RWPE2 (cell line): ENCODE measurements around the gene RBBP8NL.

Source experiments
- ATAC-seq: fragments of 200-7000 bp; cut with Tn5 transposase; 3 replicates; pipeline ENCODE4 v1.9.1; 2021; ENCODE audit warnings: low read depth
- DNase-seq: peaks from one replicate; pipeline ENCODE4 v3.0.0-alpha.2; 2020; ENCODE audit warnings: low spot score
- H3K27ac ChIP-seq: fragments of 450-650 bp; 2 replicates; pipeline ENCODE4 v1.5.1; 2017; ENCODE audit warnings: mild to moderate bottlenecking; ENCODE audit not compliant: poor library complexity, severe bottlenecking
- H3K27me3 ChIP-seq: fragments of 250-450 bp; sonication (Bioruptor Pico); 2 replicates; pipeline ENCODE4 v1.5.1; 2021; ENCODE audit warnings: mild to moderate bottlenecking, moderate library complexity; ENCODE audit not compliant: insufficient read depth, poor library complexity, severe bottlenecking
- H3K36me3 ChIP-seq: fragments of 250-450 bp; sonication (Bioruptor Pico); 2 replicates; pipeline ENCODE4 v1.5.1; 2020; ENCODE audit warnings: low read depth, mild to moderate bottlenecking, moderate library complexity
- H3K4me1 ChIP-seq: fragments of 250-450 bp; sonication (Bioruptor Pico); 2 replicates; pipeline ENCODE4 v1.5.1; 2021; ENCODE audit warnings: mild to moderate bottlenecking, moderate library complexity; ENCODE audit not compliant: insufficient read depth, poor library complexity, severe bottlenecking
- H3K4me3 ChIP-seq: fragments of 250-450 bp; sonication (Bioruptor Pico); 2 replicates; pipeline ENCODE4 v1.5.1; 2021; ENCODE audit warnings: mild to moderate bottlenecking, moderate library complexity; ENCODE audit not compliant: severe bottlenecking
- H3K9me3 ChIP-seq: fragments of 250-450 bp; sonication (Bioruptor Pico); 2 replicates; pipeline ENCODE4 v1.5.1; 2021; ENCODE audit warnings: mild to moderate bottlenecking, moderate library complexity; ENCODE audit not compliant: severe bottlenecking
- TF ChIP-seq, protein P1 (sequence below): fragments of 450-650 bp; IDR thresholded peaks from one replicate; pipeline ENCODE4 v1.5.1; 2017; ENCODE audit warnings: mild to moderate bottlenecking, moderate library complexity; ENCODE audit not compliant: poor library complexity, severe bottlenecking

RBBP8NL gene

DNA sequence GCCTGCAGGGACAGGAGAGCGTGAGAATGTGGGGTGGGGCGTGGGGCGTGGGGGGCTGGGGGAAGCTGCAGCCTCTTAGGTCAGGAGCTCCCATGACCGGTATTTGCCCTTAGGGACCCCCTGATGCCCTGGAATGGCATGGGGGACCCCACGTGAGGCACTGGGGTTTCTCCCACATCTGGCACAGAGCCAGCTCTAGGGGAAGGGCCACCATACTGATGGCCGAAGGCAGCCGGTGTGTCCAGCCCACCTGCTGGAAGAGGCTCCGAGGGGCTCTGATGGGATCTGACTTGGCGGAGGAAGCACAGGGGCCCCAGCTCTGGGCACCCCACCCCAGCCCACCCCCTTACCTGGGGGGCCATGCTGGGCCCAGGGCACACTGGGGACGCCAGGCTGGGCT is 37.7 kb upstream of the RBBP8NL start:
- no peak overlapping the region for H3K4me3 ChIP-seq
- peaks cover 38% of the 10 kb centered on the region for H3K27me3 ChIP-seq
- TF ChIP-seq, protein P1, sequence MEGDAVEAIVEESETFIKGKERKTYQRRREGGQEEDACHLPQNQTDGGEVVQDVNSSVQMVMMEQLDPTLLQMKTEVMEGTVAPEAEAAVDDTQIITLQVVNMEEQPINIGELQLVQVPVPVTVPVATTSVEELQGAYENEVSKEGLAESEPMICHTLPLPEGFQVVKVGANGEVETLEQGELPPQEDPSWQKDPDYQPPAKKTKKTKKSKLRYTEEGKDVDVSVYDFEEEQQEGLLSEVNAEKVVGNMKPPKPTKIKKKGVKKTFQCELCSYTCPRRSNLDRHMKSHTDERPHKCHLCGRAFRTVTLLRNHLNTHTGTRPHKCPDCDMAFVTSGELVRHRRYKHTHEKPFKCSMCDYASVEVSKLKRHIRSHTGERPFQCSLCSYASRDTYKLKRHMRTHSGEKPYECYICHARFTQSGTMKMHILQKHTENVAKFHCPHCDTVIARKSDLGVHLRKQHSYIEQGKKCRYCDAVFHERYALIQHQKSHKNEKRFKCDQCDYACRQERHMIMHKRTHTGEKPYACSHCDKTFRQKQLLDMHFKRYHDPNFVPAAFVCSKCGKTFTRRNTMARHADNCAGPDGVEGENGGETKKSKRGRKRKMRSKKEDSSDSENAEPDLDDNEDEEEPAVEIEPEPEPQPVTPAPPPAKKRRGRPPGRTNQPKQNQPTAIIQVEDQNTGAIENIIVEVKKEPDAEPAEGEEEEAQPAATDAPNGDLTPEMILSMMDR: no peak
- no peaks in the 10 kb centered on the region for H3K9me3 ChIP-seq
- ATAC-seq (no peak), DNase-seq (no peak)
- H3K4me1 ChIP-seq: no peaks in the 10 kb centered on the region
- no peaks in the 10 kb centered on the region for H3K36me3 ChIP-seq
- no peak overlapping the region for H3K27ac ChIP-seq

GRCh38 chr20:62464425-62464770 is 37.1 kb upstream of the RBBP8NL start:
- no peaks in the 10 kb centered on the region for H3K9me3 ChIP-seq
- no peak overlapping the region for H3K27ac ChIP-seq
- ATAC-seq (no peak), DNase-seq (no peak)
- H3K36me3 ChIP-seq: no peaks in the 10 kb centered on the region
- H3K27me3 ChIP-seq: peaks cover 33% of the 10 kb centered on the region
- no peaks in the 10 kb centered on the region for H3K4me1 ChIP-seq
- H3K4me3 ChIP-seq: no peak overlapping the region
- TF ChIP-seq, protein P1: no peak

DNA sequence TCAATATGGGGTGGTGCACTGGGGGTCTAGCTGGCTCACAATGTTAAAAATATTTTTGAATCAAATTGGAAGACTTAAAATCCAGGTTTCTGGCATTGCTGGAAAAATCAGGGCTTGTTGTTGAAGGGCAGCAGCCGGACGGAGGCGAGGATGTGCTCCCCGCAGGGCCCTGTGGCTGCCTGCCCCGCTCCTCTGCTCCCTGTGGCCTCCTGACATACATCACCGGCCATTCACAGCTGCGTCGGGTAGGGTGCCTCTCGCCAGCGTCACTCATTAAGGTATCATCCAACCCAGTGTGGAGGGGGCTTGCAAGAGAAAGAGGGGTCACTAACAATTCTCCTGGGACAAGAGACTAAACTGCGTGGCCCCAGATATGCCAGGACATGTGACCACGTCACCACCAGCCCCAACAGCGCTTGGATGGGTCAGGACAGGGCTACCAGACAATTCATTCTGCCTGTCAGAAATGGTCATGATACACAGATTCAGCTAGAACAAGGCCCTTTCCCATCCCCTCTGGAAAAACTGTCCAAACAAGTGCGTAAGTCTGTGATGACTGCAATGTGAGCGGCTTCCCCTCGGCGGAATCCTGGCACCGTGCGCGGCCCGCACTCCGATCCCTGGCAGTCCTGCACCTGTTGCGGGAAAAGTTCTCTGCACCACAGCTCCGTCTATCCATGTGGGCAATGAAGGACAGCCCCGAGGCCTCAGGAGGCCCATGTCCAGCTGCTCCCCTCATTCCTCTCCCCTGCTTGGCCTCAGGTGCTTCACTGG is 36.5 kb upstream of the RBBP8NL start:
- peaks cover 27% of the 10 kb centered on the region for H3K27me3 ChIP-seq
- H3K9me3 ChIP-seq: no peaks in the 10 kb centered on the region
- no peak overlapping the region for H3K27ac ChIP-seq
- TF ChIP-seq, protein P1: no peak
- ATAC-seq (no peak), DNase-seq (no peak)
- no peak overlapping the region for H3K4me3 ChIP-seq
- no peaks in the 10 kb centered on the region for H3K4me1 ChIP-seq
- no peaks in the 10 kb centered on the region for H3K36me3 ChIP-seq

DNA sequence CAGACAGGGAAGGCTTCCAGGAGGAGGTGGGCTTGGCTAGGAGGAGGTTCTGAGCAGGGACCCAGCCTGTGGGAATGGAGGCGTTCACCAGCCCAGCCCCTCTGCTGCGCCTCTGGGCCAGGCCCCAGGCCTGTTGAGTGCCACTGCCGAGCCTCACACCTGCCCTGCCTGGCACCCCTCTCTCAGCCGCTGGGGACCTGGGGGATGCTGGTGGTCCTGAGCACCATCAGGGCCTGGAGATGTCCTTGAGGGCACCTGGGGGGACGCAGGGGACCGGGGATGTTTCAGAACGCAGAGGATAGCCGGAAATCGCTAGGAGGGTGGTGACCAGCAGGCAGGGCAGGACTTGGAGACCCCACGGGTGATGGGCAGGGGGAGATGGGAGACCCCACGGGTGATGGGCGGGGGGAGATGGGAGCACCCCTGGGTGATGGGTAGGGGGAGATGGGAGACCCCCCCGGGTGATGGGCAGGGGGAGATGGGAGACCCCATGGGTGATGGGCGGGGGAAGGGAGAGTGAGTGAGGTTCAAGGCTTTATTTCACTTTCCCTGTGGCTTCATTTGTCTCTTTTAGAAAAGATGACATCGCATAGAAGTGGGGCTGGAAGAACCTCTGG is 35.7 kb upstream of the RBBP8NL start:
- Histone ChIP-seq H3K27ac (no peak overlapping the region), H3K4me3 (no peak overlapping the region), H3K9me3 (no peaks in the 10 kb centered on the region), H3K4me1 (no peaks in the 10 kb centered on the region), H3K27me3 (peaks cover 20% of the 10 kb centered on the region), H3K36me3 (no peaks in the 10 kb centered on the region)
- DNase-seq: no peak
- TF ChIP-seq, protein P1: no peak
- ATAC-seq: no peak

DNA sequence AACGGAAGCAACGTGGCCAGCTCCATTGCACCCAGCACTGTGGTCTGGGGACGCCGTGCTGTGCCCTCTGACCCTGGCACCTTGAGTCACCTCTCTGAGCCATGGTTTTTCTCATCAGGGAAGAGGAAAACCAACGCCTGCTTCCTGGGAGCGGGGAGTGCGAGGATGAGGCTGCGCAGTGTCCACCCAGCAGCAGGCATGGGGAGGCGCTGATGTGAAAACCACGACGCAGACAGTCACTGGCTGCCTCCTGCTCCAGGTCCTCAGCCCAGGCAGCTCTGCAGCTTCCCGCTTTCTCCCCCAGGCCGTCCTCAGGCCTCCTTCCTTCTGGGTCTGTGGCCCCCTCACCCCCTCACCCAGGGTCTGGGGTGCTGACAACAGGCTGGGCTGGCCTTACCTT is 34.5 kb upstream of the RBBP8NL start:
- Histone ChIP-seq H3K4me3 (no peak overlapping the region), H3K27ac (no peak overlapping the region), H3K36me3 (no peaks in the 10 kb centered on the region), H3K4me1 (no peaks in the 10 kb centered on the region), H3K9me3 (no peaks in the 10 kb centered on the region), H3K27me3 (peaks cover 14% of the 10 kb centered on the region)
- DNase-seq (no peak), ATAC-seq (no peak)
- TF ChIP-seq, protein P1: no peak
